Fibroblast of skin of left quadriceps (primary cell): ENCODE measurements around the gene LRRIQ4.

Experiments
- DNase-seq, 2 experiments: peaks; one replicate each; pipeline ENCODE4 v3.0.0-alpha.2; 2013; ENCODE audit warnings: low read depth in 2 of 2

The LRRIQ4 gene

GRCh38 chr3:169855514-169855913, 42.8 kb downstream of the LRRIQ4 start:
- no peak for DNase-seq

DNA sequence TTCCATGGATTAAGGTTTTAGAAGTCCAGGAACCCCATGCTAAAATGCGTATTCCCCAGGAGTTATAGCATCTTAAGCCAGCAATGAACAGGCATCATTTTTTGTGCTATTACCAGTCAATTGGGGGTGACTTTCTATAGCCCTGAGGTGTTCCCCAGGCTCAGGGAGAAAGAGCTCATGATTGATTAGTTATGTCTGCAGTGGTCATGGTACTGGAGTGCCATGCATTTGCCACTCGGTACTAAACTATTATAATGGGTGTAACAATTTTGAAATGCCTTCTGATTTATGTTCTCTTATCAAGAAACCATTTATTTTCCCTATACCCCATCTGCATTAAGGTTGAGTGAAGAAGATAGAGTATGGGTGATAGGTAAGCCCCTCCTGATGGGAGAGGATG, 45.1 kb downstream of the LRRIQ4 start:
- DNase-seq = no peak

DNA sequence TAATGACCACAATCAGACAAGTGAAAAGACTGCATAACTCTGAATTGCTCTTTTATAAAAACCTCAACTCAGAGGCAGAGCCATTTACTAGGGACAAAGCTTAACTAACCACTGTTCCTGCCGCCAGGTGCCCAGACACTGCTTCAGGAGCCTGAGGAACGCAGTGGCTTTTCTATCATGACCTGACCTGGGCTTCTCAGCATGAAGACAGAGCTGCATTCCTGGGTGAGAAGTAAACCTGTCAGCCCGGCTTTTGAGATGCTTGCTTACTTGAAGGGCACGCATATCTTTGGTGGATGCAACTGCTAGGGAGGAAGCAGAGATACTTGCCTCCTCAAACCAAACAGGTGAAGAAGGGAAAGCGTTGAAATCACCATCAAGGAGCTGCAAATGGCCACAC, 49.2 kb downstream of the LRRIQ4 start:
- DNase-seq = no peak

DNA sequence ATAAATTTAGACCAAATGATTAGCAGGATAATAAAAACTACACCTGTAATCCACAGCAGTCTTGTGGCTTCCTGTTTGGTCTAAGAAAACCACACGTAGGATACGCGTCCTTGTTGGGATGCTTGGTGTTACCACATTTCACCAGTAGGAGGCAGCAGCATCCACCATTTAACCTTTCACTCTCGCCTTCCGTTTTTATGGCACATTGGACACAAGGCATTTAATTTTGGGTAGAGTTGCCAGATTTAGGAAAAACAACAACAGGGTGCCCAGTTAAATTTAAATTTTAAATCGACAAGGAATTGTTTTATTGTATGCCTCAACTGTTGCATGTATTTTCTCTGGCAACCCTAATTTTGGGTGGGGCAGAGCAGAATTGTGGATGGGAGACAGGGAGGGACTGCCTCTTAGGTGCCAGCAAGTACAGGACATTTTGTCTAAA, 50.8 kb downstream of the LRRIQ4 start:
- DNase-seq = peak; percentile 15 to 26

DNA sequence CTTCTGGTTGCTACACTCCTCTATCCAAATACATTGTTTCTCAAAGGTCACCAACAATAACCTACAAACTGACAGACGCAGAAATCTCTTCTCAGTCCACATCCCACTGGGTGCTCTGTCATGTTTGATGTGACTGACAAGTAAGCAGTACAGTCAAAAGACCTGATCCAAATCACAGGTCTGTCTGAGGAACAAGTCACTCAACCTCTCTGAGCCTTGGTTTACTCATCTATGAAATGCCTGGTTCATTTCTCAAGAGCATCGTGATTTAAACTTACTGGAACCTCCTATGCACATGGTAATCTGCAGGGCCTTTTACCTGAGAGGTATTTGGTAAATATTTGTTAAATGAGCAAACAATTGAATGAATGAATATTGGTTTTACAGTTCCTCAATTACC, 51.6 kb downstream of the LRRIQ4 start:
- no peak for DNase-seq

DNA sequence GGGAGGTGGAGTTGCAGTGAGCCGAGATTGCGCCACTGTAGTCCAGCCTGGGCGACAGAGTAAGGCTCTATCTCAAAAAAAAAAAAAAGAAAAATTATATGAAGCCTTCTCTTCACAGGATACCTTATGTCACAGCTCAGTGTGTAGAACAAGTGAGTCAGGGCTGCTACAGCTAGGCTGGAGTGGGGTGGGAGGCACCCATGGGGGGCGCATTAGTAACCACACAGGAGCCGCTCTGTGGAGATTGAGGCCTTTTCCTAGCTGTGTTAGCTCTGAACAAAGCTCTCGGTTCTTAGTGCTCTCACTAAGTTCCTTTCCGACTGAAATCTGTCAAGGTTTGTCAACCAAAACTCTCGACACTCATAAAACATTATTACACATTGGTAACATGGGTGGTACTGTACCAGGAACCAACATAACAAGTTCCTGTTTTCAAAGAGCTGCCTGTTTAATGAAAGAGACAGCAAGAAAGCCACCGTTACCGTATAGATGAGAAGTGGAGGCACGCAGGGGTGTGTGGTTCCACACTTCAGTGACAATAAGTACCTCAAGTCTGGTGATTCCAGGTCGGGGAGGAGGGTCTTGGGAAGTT, 52.6 kb downstream of the LRRIQ4 start:
- no peak for DNase-seq

GRCh38 chr3:169867584-169868210, 55.0 kb downstream of the LRRIQ4 start:
- DNase-seq = no peak

DNA sequence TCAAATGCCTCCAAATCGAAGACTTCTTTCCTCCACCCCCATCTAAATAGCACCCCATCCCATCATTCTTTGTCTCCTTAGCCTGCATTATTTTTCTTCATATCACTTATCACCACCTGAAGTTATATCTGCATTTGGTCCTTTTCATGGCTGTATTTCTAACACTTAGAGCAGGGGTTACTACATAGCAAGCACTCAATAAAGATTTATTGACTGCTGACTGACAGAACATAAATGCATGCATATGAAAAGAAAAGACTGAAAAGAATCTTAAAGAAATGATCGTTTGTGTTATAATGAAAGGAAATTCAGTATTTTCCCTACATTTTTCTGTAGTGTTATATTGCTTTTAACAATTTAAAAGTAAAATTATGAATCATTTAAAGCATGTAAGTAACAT, 55.7 kb downstream of the LRRIQ4 start:
- no peak for DNase-seq

DNA sequence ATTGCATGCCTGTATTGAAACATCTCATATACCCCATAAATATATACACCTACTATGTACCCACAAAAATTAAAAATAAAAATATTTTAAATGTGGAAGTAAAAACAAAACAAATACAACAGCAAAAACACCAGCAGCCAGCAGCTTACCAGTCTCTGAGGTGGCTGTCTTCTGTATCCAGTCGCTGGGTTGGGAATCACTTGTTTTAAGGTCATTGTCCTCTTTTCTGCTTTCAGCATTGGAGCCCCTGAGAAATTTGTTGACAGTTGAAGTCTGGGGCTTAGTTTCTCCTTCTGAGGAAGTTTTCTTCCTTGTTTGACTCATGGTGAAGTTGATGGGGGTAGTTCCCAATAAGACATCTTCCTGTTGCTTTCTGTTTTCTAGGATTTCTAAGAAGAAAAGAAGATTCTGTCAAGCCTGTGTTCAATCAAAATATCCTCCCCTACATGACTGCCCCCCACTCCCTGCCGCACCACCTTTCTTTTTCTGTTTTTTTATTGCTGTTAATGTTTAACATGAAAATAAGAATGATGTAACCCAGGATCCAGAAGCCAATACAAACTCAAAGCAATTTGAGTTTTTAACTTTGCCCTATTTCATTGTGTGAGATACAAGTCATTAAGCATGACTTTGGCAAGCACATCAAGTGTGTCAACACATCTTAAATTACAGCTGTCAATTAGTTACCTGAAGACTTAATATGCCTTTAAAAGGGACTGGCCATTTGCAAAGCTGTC, 57.0 kb downstream of the LRRIQ4 start, which contains the start of gene LRRC31:
Gene LRRC31, minus strand, starts transcription at position 452 of the 737 bp plus-strand sequence. Its CDS starts 128 bp downstream, at position 324.
- no peak for DNase-seq

- no peak for DNase-seq
Measured at GRCh38 chr3:169871129-169871886, 58.6 kb downstream of the LRRIQ4 start.

- DNase-seq = no peak
Measured at GRCh38 chr3:169879013-169879557, 66.4 kb downstream of the LRRIQ4 start.

GRCh38 chr3:169879845-169880575, 67.3 kb downstream of the LRRIQ4 start:
- no peak for DNase-seq

DNA sequence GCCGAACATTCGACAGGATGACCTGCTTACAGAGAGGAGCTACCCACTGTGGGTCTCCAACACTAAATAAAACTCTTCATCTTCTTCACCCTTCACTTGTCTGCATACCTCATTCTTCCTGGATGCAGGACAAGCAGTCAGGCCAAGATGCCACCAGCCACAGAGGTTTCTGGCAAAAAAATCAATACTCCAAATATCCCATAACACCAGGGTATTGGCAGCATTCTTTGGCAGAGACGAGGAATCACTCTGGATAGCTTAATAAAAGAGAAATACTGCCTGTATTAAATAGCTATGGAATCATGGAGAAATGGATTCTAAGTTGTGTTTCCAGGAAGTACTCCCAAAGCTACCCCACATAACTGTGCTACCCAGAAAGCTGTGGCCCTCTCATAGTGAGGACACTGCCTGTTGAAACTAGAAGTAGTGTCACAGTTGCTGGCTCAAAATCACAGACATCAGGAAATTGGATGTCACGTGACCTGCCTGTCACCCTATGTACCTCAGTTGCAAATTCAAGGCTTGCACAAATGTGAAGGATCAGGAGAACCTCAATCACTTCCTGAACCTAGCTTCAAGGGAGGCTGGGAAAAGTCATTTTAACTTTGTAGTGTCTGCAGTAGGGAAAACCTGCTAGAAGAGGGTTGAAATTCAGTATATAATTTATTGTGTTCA, 68.0 kb downstream of the LRRIQ4 start:
- DNase-seq = no peak

DNA sequence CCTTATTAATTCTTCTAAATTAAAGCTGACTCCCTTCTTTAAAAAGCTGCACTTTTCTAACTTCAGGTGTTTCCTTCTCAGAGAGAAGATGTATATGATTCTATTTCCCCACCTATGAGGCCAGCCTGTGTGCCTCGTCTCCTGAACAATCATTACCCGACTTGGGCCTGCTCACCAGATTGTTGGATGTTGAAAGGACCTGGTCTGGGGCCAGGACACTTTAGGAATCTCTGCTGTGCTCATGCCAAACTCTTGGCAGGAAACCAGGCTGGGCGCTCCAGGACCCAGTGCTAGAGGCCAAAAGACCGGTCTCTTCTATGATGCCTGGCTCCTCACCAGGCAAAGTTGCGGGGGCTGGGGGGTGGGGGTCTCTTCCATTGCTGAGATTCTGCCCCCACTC, 74.0 kb downstream of the LRRIQ4 start:
- no peak for DNase-seq
